Measurements from ENCODE around the gene COMP.

The COMP gene

DNA sequence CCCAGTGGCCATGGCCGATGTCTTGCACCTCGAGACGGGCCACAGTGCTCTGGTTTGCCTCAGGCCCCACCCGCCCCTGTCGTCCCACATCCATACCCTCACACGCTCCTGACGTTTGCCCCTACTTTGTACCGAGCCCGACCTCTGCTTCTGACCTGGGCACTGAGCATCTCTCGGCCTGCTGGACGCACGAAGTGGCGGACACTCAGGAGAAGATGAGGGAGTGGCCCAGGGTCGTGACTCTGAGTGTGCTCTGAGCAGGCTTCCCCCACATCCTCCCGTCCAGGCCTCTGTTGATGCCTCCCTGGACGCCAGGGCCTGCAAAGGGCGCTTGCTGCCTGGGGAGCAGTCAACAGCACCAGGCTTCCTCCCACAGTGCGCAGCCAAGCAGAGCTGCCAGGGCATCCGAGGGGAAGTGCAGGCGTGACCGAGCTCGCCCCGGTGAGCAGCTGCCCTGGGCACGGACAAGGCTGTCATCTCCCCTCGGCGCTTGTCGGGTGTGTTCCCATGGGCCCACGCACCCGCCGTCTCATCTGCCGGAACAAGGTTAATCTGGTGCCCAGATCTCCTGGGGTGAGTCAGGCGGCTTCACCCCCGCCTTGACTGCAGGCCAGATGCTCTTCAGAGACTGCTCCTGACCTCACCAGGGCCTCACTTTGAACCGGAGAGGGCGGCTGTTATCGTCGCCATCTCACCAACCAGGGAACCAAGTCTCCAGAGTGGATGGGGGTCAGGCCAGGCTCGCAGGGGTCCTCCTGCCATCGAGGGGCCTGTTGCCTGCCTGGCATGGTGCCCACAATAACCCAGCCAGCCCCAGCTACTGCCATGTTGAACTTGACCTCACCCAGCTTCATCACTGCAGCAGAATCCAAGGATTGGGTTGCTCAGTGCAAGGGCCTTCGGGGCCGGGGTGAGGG lies 27.2 kb downstream of the COMP start:
- H3K36me3 ChIP-seq (ENCODE audit: control insufficient read depth, insufficient read depth, low read length, severe bottlenecking), result no peaks in the 10 kb centered on the region
- H3K27me3 ChIP-seq (replicated peaks; ENCODE audit: control insufficient read depth, insufficient read depth, low read length), result no peaks in the 10 kb centered on the region
- no peak overlapping the region for H3K4me3 ChIP-seq (ENCODE audit: low read length)
- H3K4me1 ChIP-seq (ENCODE audit: control insufficient read depth, insufficient read depth, low read length), result peaks cover 10% of the 10 kb centered on the region
- no peak for DNase-seq (ENCODE audit: low read depth)
- H3K9me3 ChIP-seq (ENCODE audit: control insufficient read depth, low read length), result no peaks in the 10 kb centered on the region
- H3K9ac ChIP-seq (ENCODE audit: low read length), result no peak overlapping the region

DNA sequence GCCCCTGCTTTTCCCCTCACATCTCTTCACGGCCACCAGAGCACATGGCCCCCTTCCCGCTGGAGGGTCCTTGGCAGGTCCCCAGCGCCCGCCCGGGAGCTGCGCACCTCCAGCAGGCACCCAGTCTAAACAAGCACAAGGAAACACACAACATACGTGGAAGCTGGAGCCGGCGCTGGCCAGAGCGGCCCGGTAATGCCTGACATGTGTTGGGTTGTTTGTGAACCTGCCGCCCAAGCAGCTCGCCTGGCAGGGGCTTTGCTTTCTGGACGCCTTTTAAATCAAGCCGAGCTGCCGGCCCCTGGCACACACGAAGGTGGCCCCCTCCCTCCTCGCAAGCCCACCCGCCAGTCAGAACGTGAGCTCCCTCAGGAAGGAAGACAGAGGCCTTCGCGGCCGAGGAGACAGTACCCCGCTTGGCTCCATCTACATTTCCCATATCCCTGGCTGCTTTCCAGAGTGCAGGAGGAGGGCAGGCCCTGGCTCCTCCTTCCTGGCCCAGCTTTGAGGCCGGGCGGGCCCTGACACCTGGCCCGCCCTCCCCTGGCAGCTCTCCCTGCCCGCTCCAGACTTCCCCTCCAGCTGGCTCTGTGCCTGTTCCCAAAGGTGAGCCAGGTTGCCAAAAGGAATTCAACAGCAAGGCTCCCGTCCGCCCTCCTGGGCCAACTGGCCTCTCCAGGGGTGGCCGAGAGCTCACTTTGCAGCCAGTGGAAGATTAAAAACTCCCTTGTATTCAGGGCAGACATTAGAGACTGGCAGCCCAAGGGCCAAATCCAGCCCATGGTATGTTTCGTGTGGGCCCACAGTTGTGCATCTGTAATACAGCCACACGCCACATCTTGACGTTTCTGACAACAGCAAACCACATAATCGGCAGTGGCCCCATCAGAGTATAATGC lies 28.7 kb downstream of the COMP start:
- H3K4me3 ChIP-seq (ENCODE audit: low read length), result no peak overlapping the region
- H3K27me3 ChIP-seq (replicated peaks; ENCODE audit: control insufficient read depth, insufficient read depth, low read length), result no peaks in the 10 kb centered on the region
- peaks cover 10% of the 10 kb centered on the region for H3K4me1 ChIP-seq (ENCODE audit: control insufficient read depth, insufficient read depth, low read length)
- DNase-seq (ENCODE audit: low read depth), result no peak
- no peaks in the 10 kb centered on the region for H3K36me3 ChIP-seq (ENCODE audit: control insufficient read depth, insufficient read depth, low read length, severe bottlenecking)
- H3K9ac ChIP-seq (ENCODE audit: low read length), result no peak overlapping the region
- H3K9me3 ChIP-seq (ENCODE audit: control insufficient read depth, low read length), result no peaks in the 10 kb centered on the region

DNA sequence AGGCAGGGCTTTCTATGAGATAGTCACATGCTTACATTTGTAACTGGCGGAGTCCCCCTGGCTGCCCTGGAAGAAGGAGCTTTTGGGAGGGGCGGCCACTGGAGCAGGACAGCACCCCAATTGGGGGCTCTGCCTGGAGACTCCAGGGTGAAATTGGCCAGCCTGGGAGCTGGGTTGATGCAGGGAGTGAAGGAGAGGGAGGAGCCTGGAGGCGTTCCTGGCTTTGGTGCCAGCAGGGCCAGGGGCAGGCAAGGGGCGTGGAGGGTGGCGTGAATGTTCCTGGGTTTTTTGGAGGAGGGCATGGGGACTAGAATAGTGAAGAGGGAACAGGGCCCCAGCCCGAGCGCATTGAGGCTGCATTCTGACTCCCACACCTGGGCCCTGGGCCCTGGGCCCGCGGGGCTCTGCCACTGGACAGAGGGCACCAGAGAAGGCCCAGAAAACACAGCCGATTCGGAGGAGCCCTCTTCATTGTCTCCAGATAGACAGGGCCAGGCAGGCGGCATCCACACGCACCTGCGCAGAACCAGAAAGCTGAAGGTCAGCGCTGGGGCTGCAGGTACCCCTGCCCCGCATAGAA lies 29.5 kb downstream of the COMP start:
- Histone ChIP-seq H3K9me3 (ENCODE audit: control insufficient read depth, low read length) (no peaks in the 10 kb centered on the region), H3K9ac (ENCODE audit: low read length) (no peak overlapping the region), H3K36me3 (ENCODE audit: control insufficient read depth, insufficient read depth, low read length, severe bottlenecking) (peaks cover 4% of the 10 kb centered on the region), H3K27me3 (replicated peaks; ENCODE audit: control insufficient read depth, insufficient read depth, low read length) (no peaks in the 10 kb centered on the region), H3K4me3 (ENCODE audit: low read length) (no peak overlapping the region), H3K4me1 (ENCODE audit: control insufficient read depth, insufficient read depth, low read length) (peaks cover 10% of the 10 kb centered on the region)
- DNase-seq (ENCODE audit: low read depth), result no peak

DNA sequence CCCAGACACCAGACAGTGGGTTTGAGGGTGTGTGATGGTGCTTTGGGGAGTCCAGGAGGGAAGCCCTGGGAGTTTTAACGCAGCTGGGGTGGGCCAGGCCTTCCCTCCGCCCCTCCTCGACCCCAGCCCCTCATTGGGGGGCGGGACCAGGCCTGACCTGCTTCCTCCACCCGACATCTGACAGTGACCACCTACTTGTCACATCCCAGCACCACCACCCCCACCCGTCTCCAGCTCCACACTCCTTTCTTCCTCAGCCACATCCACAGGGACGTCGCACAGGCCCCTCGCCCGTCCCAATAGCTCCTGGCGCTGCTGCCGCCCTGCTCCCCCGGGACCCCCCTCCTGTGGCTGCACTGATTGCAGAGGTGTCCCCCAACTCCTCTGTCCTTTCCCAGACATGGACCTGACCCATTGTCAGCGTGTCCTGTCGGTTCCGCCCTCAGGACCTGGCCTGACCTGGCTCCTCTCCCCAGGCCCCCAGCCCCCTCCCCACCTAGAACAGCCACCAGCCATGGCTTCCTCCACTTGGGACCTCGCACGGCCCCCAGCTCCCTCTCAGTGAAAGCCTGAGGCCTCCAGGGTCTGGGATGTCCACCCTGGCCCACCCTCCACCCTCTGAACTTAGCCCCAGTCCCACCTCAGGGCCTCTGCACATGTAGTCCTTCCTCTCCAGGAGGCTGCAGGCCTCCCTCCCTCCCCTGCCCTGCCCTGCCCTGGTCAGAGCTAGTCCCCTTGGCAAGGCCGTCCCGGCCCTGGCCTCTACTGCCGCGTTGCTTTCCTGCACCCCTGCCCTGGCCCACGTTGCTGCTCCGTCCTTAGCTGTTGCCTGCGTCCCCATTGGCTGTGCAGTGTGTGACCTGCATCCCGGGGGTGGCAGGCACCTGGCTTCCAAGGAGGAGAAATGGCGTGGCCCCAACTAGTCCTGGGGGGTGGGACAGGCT lies 30.4 kb downstream of the COMP start:
- no peaks in the 10 kb centered on the region for H3K27me3 ChIP-seq (replicated peaks; ENCODE audit: control insufficient read depth, insufficient read depth, low read length)
- DNase-seq (ENCODE audit: low read depth), result no peak
- no peak overlapping the region for H3K4me3 ChIP-seq (ENCODE audit: low read length)
- no peaks in the 10 kb centered on the region for H3K9me3 ChIP-seq (ENCODE audit: control insufficient read depth, low read length)
- H3K4me1 ChIP-seq (ENCODE audit: control insufficient read depth, insufficient read depth, low read length), result peaks cover 10% of the 10 kb centered on the region
- peaks cover 8% of the 10 kb centered on the region for H3K36me3 ChIP-seq (ENCODE audit: control insufficient read depth, insufficient read depth, low read length, severe bottlenecking)
- no peak overlapping the region for H3K9ac ChIP-seq (ENCODE audit: low read length)

- DNase-seq (ENCODE audit: low read depth), result no peak
- peaks cover 10% of the 10 kb centered on the region for H3K4me1 ChIP-seq (ENCODE audit: control insufficient read depth, insufficient read depth, low read length)
- no peak overlapping the region for H3K4me3 ChIP-seq (ENCODE audit: low read length)
- no peaks in the 10 kb centered on the region for H3K9me3 ChIP-seq (ENCODE audit: control insufficient read depth, low read length)
- peaks cover 8% of the 10 kb centered on the region for H3K36me3 ChIP-seq (ENCODE audit: control insufficient read depth, insufficient read depth, low read length, severe bottlenecking)
- H3K27me3 ChIP-seq (replicated peaks; ENCODE audit: control insufficient read depth, insufficient read depth, low read length), result no peaks in the 10 kb centered on the region
- no peak overlapping the region for H3K9ac ChIP-seq (ENCODE audit: low read length)
Observed at GRCh38 chr19:18759995-18760426, 31.1 kb downstream of the COMP start.

DNA sequence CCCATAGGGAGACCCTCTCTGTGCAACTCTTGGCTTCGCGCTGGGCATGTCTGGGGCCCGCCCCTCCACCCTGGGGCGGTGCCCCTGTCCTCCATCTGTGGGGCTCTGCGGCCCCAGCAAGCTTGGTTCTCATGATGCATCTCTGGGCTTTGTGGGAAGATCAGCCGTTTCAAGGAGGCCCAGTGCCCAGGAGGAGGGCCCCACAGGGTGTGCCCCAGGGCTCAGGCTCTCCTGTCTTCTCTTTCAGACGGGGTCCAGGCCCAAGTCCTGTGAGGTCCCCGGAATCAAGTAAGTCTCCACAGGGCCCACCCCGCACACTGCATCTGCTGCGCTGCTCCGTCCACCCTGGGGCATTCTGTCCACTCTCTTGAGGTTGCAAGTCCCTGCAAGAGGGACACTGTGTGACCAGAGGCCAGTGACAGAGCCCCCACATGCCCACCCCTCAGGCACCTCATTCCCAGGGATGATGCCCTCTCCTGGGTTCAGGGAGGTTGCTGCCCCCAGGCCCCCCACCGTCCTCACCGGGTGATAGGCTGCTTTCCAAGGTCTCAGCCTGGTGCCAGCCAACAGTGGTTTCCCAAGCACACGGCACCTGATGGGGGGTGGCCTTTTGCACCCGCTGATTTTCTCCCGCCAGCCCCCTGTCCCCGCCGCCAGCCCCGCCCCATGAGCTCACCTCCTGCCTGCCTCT lies 31.7 kb downstream of the COMP start:
- DNase-seq (ENCODE audit: low read depth), result no peak
- Histone ChIP-seq H3K36me3 (ENCODE audit: control insufficient read depth, insufficient read depth, low read length, severe bottlenecking) (peaks cover 8% of the 10 kb centered on the region), H3K27me3 (replicated peaks; ENCODE audit: control insufficient read depth, insufficient read depth, low read length) (no peaks in the 10 kb centered on the region), H3K9ac (ENCODE audit: low read length) (no peak overlapping the region), H3K4me3 (ENCODE audit: low read length) (no peak overlapping the region), H3K9me3 (ENCODE audit: control insufficient read depth, low read length) (no peaks in the 10 kb centered on the region), H3K4me1 (ENCODE audit: control insufficient read depth, insufficient read depth, low read length) (peaks cover 10% of the 10 kb centered on the region)

- H3K4me1 ChIP-seq (ENCODE audit: control insufficient read depth, insufficient read depth, low read length), result peaks cover 7% of the 10 kb centered on the region
- DNase-seq (ENCODE audit: low read depth), result no peak
- no peaks in the 10 kb centered on the region for H3K27me3 ChIP-seq (replicated peaks; ENCODE audit: control insufficient read depth, insufficient read depth, low read length)
- H3K9ac ChIP-seq (ENCODE audit: low read length), result no peak overlapping the region
- H3K9me3 ChIP-seq (ENCODE audit: control insufficient read depth, low read length), result no peaks in the 10 kb centered on the region
- H3K4me3 ChIP-seq (ENCODE audit: low read length), result no peak overlapping the region
- H3K36me3 ChIP-seq (ENCODE audit: control insufficient read depth, insufficient read depth, low read length, severe bottlenecking), result peaks cover 14% of the 10 kb centered on the region
Observed at GRCh38 chr19:18756896-18757295, 34.2 kb downstream of the COMP start.

DNA sequence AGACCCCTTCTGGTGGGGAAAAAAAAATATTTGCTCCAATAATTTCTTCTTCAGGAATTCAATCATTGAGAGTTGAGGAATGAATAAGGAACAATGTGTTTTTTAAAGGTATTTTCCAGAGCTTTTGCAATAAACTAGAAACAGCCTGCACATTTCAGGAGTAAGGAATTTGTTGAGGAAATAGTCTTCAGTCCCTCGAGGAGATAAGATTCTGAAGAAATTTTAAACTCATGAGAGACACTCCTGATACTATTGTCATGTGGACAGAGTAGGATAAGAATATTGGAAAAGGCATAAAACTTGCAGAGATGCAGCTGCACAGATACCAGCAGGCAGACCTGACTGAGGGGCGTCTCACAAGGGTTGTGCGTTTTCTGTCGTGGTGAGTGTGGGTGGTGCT lies 36.6 kb downstream of the COMP start:
- Histone ChIP-seq H3K9ac (ENCODE audit: low read length) (no peak overlapping the region), H3K4me3 (ENCODE audit: low read length) (no peak overlapping the region), H3K36me3 (ENCODE audit: control insufficient read depth, insufficient read depth, low read length, severe bottlenecking) (peaks cover 22% of the 10 kb centered on the region), H3K27me3 (replicated peaks; ENCODE audit: control insufficient read depth, insufficient read depth, low read length) (no peaks in the 10 kb centered on the region), H3K9me3 (ENCODE audit: control insufficient read depth, low read length) (no peaks in the 10 kb centered on the region), H3K4me1 (ENCODE audit: control insufficient read depth, insufficient read depth, low read length) (peaks cover 7% of the 10 kb centered on the region)
- no peak for DNase-seq (ENCODE audit: low read depth)

DNA sequence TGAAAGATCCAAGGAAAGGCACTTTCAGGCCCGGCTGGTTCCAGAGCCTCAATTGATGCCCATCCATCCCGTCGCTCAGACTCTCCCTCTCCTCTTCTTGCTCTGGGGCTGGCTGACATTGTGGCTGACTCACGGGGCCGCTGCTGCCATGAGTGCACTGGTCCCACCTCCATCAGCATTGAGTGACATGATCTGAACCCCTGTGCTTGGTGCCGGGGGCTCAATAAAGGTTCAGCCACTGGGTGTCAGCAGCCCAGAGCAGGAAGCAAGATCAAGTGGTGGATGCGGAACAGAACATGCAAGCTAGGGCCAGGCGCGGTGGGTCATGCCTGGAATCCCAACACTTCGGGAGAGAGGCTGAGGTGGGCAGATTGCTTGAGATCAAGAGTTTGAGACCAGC lies 39.5 kb downstream of the COMP start:
- peaks cover 7% of the 10 kb centered on the region for H3K4me1 ChIP-seq (ENCODE audit: control insufficient read depth, insufficient read depth, low read length)
- H3K9me3 ChIP-seq (ENCODE audit: control insufficient read depth, low read length), result no peaks in the 10 kb centered on the region
- DNase-seq (ENCODE audit: low read depth), result no peak
- no peaks in the 10 kb centered on the region for H3K27me3 ChIP-seq (replicated peaks; ENCODE audit: control insufficient read depth, insufficient read depth, low read length)
- no peak overlapping the region for H3K9ac ChIP-seq (ENCODE audit: low read length)
- H3K4me3 ChIP-seq (ENCODE audit: low read length), result no peak overlapping the region
- H3K36me3 ChIP-seq (ENCODE audit: control insufficient read depth, insufficient read depth, low read length, severe bottlenecking), result peaks cover 22% of the 10 kb centered on the region

DNA sequence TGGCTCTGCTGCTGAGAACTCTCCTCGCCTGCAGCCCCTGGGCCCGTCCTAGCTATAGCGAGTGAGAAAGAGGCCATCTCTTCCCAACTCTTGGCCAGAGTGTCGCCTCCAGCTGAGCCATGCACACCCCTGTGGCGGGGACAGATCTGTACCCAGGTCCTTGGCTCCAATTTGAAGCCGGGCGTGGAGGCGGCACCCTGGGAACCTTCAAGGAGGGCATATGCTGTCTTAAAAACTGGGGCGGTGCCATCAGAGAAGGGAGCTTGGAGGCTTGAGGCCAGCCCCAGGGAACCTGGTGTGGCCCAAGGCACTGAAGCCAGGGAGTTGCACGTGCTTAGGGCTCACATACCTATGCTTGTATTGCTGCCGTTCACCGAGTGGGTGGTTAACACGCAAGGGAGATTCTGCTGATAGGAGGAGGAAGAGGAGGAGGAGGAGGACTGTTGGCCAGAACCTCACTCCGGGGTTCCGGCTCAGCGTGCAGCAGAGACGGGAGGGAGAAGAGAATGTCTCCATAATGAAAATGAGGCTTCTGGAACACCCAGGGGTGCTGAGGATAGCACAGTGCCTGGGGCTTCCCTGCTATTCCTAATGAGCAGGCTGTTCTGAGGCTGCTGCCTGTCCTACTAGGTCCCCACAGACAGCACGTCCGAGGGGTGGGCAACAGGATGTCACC lies 40.7 kb downstream of the COMP start:
- H3K4me3 ChIP-seq (ENCODE audit: low read length), result no peak overlapping the region
- no peak for DNase-seq (ENCODE audit: low read depth)
- peaks cover 7% of the 10 kb centered on the region for H3K4me1 ChIP-seq (ENCODE audit: control insufficient read depth, insufficient read depth, low read length)
- peaks cover 18% of the 10 kb centered on the region for H3K36me3 ChIP-seq (ENCODE audit: control insufficient read depth, insufficient read depth, low read length, severe bottlenecking)
- no peaks in the 10 kb centered on the region for H3K9me3 ChIP-seq (ENCODE audit: control insufficient read depth, low read length)
- H3K9ac ChIP-seq (ENCODE audit: low read length), result no peak overlapping the region
- no peaks in the 10 kb centered on the region for H3K27me3 ChIP-seq (replicated peaks; ENCODE audit: control insufficient read depth, insufficient read depth, low read length)

Measured in adipocyte (in vitro differentiated cells).